ENCODE data around the gene PPP4R2.

DNA sequence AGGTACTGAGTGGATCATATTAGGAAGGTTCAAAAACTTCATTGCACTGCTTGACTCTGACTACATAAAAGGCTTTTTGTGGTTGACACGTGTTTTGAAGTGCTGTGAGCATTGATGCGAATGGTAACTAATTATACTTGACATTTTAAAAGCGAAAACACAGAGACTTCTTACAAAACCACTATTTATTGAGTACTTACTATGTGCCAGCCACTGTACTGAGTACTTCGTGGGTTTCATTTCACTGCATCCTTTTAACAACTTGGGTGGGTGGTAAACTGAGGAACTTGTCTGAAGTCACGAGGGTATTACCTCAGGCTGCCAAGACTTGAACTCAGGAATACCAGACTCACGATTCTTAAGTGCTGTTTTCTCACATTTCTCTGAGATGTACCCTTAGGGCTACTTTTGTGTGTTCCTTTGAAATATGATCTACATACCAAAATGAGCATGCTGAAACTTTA is 45.3 kb upstream of the PPP4R2 start:
- TF ChIP-seq, protein P1, sequence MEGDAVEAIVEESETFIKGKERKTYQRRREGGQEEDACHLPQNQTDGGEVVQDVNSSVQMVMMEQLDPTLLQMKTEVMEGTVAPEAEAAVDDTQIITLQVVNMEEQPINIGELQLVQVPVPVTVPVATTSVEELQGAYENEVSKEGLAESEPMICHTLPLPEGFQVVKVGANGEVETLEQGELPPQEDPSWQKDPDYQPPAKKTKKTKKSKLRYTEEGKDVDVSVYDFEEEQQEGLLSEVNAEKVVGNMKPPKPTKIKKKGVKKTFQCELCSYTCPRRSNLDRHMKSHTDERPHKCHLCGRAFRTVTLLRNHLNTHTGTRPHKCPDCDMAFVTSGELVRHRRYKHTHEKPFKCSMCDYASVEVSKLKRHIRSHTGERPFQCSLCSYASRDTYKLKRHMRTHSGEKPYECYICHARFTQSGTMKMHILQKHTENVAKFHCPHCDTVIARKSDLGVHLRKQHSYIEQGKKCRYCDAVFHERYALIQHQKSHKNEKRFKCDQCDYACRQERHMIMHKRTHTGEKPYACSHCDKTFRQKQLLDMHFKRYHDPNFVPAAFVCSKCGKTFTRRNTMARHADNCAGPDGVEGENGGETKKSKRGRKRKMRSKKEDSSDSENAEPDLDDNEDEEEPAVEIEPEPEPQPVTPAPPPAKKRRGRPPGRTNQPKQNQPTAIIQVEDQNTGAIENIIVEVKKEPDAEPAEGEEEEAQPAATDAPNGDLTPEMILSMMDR (conservative IDR thresholded peaks at IDR 0.05 in 1 of 2, IDR thresholded peaks at IDR 0.05 in 1 of 2; ENCODE audit: extremely low read depth in 1 of 2, insufficient read depth in 1 of 2, low read depth in 1 of 2, low read length in 2 of 2): no peak
- no peak for TF ChIP-seq EZH2 (IDR thresholded peaks at IDR 0.05; ENCODE audit: borderline replicate concordance, low read length)

Measured in mammary epithelial cell (primary cell).